DMS 273 (cell line): ENCODE data around the gene ADAT1.

Experiments
- DNase-seq: peaks from one replicate; lab custom pipeline; 2025; ENCODE audit not compliant: unreplicated experiment; lab: John Stamatoyannopoulos, UW

Gene ADAT1, protein sequence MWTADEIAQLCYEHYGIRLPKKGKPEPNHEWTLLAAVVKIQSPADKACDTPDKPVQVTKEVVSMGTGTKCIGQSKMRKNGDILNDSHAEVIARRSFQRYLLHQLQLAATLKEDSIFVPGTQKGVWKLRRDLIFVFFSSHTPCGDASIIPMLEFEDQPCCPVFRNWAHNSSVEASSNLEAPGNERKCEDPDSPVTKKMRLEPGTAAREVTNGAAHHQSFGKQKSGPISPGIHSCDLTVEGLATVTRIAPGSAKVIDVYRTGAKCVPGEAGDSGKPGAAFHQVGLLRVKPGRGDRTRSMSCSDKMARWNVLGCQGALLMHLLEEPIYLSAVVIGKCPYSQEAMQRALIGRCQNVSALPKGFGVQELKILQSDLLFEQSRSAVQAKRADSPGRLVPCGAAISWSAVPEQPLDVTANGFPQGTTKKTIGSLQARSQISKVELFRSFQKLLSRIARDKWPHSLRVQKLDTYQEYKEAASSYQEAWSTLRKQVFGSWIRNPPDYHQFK

DNA sequence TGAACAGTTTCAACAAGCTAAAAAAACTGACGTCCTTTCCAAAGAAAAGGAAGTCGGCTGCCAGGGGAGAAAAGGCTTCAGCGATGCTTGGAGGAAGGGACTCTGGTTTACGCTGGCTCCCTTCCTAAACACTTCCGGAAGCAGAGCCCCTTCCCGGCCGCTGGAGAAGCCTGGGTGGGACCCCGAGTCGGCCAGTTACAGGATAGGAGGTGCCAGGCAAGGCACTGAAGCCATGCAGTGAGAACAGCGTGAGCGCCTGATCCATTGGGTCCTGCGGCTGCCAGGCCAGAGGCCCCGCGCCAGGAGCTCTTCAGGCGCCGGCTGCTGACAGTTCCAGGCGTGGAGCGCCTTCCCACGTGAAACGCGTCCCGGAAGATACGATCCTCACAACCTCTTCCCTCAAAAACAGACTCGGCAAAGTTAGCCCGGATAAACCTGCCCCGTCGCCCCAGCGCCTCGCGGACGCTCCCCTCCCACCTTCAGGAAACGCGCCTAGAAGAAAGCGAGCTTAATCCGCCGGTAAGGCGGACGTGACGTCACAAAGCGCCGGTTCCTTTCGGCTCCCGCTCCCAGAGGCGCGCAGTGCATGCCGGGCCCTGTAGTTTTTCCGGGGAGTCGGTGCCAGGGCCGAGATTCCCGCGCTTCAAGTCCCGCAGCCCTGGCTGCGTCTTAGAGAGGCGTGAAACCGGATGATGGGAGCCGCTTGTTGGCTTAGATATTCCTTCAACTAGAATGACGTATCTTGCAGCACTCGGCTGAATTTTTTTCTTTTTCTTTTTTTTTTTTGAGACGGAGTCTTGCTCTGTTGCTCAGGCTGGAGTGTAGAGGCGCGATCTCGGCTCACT, at the start of gene ADAT1:
Gene ADAT1 (minus strand): TSS at position 521 of the 845 bp plus-strand sequence. CDS start 2,482 bp downstream, outside the sequence.
- DNase-seq = peak; percentile 99

DNA sequence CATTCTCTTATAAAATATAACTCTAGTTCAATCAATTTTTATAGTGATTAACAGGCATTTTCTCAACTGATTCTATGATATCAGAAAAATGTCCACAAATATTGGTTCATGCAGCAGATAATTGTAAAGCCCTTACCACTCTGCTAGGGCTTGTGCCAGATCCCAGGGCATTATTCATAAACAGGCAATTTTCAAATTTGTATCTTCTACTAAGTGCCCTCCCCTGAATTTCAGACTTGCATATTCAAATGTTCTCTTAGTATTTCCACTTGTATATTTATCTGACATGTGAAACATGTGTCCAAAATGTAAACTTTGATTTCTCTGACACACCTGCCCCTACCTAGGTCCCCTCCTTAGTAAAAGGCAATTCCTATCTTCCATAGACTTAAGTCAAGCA, 44.4 kb upstream of the ADAT1 start:
- no peak for DNase-seq

DNA sequence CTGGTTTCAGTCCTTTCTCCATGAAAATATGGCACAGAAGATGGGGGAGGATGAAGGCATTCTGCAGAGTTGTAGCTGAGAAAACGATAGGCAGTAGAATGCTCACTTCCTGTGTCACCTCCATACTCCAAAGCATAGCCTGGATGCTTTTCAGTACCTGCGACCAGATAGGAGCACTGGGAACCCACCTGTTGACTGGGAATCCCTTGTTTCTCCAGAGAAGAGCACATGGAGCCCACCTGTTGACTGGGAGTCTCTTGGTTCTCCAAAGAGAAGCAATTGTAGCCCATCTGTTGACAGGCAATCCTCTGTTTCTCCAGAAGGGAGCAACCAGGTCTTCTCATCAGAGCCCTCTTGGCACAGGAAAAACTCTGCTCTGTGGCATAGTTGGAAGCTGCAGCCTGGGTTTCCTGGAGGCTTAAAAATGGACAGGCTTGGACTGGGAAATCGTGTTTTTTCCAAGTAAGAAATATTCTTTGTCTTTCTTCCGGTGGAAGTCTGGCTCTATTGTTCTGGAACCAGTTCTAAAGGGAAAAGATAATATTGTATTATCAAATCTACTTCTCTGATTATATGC, 37.7 kb upstream of the ADAT1 start:
- DNase-seq = peak; percentile 33

DNA sequence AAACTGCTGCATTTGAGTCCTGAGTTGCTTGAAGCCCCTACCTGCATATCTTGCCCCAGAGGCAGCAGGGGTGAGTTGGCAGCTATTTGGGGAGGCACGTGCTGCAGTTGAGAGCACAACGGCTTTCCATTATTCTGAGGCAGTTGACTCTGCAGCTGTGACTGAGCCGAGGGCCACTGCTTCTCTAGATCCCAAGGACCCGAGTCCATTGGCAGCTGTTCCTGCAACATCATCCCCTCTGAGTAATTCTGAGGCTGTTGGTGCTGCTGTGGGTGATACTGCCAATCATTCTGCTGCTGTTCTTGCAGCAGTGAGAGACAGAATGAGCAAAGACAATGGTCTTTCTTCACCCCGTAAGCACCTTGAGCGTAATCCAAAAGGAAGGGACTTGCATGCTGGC, 37.2 kb upstream of the ADAT1 start:
- no peak for DNase-seq

DNA sequence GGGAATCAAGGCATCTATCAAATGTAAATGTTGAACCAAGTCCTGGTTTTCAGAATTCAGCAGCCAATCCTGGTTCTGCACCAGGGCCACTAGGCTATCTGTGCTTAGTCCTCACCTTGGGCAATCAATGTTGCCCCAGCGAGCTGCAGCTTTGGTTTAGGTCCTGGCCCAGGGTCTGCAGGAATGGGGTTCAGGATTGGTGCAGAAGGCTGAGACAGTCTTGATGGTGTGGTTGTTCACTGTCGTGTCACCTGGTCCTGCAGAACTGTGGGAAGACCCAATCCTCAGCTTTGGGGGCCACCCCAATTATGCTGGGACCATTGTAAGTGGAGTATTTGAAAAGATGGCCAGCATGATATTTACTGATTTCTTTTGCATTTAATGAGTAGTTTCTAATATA, 35.1 kb upstream of the ADAT1 start:
- no peak for DNase-seq

DNA sequence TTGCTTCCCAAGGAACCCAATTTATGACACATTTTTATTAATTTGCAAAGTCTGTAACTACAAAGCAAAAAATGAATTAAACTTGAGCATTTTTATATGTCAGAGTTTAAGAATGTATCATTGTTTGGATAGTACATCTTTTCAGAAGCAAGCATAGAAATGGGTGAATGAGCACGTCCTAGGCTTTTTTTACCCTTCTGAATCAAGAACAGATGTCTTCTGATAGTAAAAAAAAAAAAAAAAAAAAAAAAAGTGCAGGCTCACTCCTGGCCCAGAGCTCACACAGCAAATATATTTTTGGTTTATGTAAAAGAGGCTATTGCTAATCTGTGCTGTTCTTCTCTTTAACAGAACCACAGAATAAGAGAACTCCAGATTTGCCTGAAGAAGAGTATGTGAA, 30.8 kb upstream of the ADAT1 start:
- DNase-seq = no peak

DNA sequence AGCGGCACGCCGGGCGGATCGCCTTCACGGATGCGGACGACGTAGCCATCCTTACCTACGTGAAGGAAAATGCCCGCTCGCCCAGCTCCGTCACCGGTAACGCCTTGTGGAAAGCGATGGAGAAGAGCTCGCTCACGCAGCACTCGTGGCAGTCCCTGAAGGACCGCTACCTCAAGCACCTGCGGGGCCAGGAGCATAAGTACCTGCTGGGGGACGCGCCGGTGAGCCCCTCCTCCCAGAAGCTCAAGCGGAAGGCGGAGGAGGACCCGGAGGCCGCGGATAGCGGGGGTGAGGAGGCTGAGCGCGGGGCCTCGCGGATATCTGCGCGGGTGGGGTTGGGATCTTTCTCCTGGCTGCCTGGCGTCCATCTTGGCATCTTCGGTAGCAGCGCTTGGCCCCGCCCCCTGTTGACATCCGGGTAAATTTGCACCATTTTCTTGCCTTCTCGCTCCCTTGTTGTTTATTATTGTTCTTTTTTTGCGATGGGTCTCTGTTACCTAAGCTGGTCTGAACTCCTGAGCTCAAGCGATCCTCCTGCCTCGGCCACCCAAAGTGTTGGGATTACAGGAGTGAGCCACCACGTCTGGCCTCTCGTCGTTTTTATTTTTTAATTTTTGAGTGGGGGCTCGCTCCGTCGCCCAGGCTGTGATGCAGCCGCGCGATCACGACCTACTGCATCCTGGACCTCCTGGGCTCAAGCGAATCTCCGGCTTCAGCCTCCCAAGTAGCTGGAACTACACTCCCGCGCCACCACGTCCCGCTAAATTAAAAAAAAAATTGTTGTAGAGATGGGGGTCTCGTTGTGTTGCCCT, 25.4 kb upstream of the ADAT1 start:
- DNase-seq = peak; percentile 90

DNA sequence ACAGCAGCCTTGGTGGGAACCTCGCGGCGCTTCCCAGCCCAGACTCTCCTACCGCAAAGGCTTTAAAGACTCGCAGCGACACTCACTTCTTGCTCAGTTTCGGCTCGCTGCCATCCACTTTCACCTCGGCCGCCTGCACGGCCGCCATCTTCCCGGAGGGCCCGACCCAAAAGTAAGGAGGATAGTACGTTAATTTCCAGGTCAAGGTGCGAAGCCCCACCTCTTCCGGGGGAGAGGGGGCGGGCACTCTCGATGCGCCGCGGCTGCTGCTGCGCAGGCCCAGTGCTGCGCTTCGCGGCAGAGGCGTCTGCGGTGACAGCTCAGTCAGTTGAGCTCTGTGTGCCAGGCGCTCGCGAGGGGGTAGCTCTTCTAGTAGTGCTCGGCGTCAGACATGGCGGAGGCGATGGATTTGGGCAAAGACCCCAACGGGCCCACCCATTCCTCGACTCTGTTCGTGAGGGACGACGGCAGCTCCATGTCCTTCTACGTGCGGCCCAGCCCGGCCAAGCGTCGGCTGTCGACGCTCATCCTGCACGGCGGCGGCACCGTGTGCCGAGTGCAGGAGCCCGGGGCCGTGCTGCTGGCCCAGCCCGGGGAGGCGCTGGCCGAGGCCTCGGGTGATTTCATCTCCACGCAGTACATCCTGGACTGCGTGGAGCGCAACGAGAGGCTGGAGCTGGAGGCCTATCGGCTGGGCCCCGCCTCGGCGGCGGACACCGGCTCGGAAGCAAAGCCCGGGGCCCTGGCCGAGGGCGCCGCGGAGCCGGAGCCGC, 24.6 kb upstream of the ADAT1 start, which contains the start of the genes KARS1 and TERF2IP:
Gene KARS1 (minus strand): TSS at position 174 of the 773 bp plus-strand sequence. CDS start 26 bp downstream, at position 148.
Gene TERF2IP (plus strand): TSS at position 282 of the 773 bp plus-strand sequence. CDS start 110 bp downstream, at position 392.
- DNase-seq = peak; percentile 98

DNA sequence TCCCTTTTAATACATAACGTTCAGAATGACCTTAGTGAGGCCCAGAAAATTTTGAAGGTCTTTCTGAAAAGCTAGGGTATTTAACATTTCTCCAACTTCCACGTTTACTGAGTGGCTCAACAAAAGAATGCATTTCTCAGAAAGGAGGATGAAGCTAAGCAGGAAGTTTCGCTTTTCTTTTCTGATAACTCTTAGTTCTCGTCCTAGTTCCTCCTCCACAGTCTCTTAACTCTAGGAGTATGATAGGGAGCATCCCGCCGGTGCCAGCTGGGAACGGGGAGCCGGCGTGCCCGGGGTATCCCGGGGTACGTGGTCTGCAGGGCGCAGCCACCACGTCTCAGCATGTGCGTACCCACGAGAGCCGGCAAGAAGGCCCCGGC, 24.0 kb upstream of the ADAT1 start:
- no peak for DNase-seq

DNA sequence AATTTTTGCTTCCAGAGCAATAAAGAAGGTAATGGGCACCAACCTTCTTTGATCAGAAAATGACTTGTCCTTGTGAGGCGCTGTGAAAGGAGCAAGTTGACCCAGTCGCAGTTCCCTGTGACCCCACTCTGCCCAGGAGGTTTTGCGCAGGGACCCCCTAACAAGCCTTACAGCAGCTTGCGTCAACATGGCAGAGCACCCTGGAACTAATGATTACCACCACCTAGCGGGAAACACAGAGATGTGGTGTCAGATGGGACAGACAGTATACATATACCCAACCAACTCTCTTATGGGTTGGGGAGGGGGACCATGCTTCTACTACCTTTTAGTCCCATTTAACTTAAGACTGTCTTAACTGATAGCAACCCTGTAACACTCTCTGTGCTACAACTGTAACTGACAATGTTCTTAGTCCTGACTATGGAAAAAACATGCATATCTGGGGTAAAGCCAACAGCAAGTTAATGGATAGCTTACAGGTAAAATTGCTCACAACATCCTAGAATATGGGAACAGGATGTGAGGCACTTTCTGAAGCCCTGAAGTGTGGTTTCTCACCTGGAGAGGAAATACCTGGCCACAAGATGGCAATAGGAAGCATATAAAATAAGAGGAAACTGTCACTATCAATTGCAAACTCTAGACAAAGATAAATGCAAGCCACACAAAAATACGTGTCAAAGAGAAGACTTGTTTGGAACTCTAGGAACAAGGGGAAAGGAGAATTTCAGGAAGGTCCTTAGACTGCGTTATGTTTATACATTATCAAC, 21.3 kb upstream of the ADAT1 start:
- DNase-seq = no peak

DNA sequence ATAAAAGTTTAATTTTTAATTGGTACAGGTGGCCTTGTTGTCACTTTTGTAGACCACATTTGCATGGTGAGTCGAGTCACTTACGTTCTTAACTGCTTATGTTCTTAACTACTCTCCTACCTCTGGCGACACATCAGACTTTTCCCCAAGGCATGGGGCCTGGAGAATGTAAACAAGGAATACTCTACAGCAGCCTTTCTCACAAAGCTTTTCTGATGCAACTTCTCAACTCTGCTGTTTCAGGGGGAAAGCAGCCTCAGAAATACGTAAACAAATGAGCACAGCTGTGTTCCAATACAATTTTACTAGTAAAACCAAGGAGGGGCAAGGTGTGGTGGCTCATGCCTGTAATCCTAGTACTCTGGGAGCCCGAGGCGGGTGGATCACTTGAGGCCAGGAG, 17.5 kb upstream of the ADAT1 start:
- DNase-seq = no peak

DNA sequence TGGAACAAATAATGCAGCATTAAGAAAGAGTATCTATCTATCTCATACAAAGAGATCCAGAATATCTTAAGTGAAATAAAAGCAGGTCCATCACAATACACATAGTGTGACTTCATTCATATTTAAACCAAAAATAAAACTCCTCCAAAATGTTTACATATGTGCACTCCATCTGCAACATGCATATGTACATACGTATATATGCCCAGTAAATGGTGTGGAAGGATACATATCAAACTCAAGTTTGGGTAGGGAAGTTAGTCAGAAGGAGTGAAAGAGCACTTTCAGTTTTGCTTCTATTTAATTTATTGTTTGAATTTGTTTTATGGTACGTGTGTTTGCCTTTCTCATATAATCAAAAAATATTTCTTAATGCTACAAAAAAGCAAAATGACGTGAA, 12.0 kb upstream of the ADAT1 start:
- no peak for DNase-seq

DNA sequence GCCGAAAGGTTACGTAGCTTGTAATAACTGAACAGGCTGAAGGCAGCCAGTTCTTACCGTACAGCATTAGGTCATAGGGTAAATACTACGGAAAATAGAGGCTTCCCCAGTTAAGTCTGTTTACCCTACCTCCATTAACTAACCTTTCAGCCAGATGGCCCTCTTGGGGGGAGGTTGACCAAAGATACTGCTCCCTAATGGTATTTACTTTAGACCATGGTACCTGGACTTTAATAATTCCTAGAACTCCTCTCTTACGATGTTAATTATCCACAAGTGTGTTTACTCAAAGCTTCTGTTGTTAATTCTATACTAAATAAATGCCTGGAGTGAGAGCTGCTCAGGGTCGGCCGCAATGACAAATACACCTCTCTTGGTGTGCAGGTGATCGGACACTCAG, 9.8 kb upstream of the ADAT1 start:
- no peak for DNase-seq

DNA sequence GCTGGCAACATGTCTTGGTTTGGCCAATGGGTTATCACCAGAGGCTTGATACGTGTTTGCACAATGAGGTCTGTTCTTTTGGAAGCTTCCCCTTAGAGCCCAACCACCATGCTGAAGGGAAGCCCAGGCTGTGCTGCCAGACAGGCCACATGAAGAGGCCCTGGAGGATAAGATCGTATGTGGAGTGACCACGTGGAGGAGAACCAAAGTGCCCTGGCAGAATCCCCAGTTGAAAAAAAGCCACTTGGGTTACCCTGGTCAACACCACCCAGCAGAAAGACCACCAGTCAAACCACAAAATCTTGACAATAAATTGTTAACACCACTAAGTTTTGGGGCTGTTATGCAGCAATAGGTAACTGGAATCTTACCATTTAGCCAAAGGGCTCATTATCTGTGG, 7.0 kb upstream of the ADAT1 start:
- no peak for DNase-seq

DNA sequence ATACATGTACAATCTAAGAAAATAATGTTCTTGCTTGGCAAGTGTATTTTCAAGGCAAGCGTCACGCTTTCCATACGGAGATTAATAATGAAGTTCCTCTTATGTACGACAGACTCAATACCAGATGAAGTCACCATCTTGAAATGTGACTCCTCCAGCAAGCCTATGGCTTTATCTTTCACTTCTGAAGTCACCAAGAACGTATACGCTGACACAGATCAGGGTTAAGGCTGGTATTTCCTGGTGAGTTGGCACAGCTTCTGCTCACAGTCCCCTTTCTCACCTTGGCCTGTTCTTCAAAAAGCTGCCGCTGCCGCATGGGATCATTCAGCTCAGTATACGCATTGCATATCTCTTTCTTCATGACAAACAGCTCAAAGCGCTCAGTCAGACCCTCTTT, 6.1 kb upstream of the ADAT1 start:
- no peak for DNase-seq

DNA sequence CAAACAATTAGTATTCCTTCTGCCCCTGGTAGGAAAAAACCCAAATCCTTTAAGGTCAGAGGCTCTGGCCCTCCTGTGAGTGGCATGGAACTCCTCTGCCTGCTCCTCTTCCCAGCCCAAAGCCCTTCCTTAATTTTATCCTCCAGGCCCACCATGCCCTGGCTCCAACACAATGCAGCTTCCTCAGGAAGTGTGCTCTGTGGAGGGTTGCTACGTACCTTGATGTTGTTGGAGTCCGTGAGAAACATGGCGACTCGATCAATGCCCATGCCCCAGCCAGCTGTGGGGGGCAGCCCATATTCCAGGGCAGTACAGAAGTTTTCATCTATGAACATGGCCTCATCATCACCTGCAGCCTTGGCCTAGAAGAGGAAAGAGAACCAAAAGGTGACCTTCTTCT, 5.3 kb upstream of the ADAT1 start:
- no peak for DNase-seq

DNA sequence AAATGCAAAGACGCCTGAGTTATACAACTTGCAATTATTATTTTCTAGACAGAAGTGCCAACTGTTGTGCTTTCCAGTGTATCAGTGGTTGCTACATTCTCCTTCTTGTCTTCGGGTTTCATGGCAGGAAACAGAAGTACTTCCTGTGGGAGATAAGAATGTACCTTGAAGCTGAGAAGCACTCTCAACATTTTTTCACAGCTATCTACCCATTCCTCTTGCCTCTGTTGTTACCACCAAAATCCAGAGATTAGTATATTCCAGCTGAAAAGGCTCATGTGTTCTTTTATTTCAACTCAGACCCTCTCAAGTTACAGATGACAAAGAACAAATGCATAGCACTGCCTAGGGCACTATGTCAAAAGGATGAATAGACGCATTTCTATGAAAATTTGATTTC, 4.8 kb upstream of the ADAT1 start:
- no peak for DNase-seq

DNA sequence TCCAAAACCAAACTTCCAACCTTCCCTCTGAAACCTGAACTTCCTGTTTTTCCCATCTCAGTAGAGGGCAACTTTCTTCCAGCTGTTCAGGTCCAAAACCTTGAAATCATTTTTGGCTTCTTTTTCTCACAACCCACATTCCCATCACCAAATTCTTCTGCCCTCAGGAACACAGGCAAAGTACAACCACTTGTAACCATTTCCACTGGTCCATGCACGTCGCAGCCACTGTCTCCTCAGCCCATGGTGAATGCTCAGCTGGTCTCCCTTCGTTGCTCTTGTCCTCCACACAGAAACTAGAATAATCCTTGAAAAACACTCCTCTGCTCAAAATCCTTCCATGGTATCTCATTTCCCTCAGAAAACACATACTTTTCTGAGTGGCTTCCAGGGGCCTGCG, 3.7 kb upstream of the ADAT1 start:
- DNase-seq = no peak

DNA sequence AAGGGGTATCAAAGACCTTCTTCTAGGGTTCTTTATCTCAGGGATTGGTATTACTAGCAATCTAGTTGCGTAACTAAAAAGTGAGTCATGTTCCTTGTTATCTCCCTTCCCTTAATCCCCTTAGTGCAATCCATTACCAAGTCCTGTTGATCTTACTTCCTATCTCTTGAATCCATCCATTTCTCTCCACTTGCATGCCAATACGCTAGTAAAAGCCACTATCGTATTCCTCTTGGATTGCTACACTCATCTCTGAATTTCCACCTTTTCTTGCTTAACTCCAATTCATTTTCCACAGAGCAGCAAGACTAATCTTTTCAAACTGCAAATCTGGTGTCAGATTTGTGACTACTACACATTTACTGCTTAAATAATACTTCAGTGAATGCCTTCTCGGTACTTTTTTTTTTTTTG, 1.8 kb upstream of the ADAT1 start:
- no peak for DNase-seq
